GM06990 (cell line): ENCODE measurements around the gene PIGB.

Source experiments
- DNase-seq: peaks from one replicate; pipeline ENCODE4 v3.0.0-alpha.2; 2011; ENCODE audit not compliant: insufficient read length; ENCODE audit errors: extremely low read depth
- H3K27me3 ChIP-seq: replicated peaks from 2 replicates; pipeline ENCODE4 v1.6.0; 2011; ENCODE audit warnings: low read length; ENCODE audit not compliant: control insufficient read depth, insufficient read depth
- H3K36me3 ChIP-seq: 2 replicates; pipeline ENCODE4 v1.5.1; 2011; ENCODE audit warnings: low read length; ENCODE audit not compliant: control insufficient read depth, insufficient read depth
- H3K4me3 ChIP-seq: replicated peaks from 2 replicates; pipeline ENCODE4 v1.5.1; 2011; ENCODE audit warnings: low read depth, mild to moderate bottlenecking, control low read depth, low read length
- TF ChIP-seq, protein P1 (sequence below): IDR thresholded peaks from 2 replicates; pipeline ENCODE4 v1.5.1; 2011; ENCODE audit warnings: low read length, control low read depth, mild to moderate bottlenecking, inconsistent platforms; ENCODE audit not compliant: insufficient read depth, poor library complexity, severe bottlenecking

Gene PIGB

DNA sequence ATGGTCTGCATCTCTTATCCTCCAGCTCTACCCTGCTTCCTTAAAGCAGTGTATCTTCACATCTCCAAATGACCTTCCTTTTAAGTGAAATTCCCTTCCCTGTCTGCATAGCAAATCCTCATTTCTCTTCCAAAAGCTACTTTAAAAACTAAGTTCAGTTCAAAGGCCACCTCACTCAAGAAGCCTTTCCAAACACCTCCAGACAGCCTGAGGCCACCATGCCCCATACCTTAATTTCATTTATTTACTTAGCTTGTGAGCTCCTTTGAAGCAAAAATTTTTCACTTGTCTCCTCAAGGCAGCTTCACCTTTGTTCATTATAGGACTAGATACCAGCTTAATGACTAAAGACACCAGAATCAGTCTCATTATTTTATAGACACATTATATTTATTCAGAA, 39.4 kb downstream of the PIGB start:
- H3K36me3 ChIP-seq = no peaks in the 10 kb centered on the region
- no peaks in the 10 kb centered on the region for H3K27me3 ChIP-seq
- no peak overlapping the region for H3K4me3 ChIP-seq
- TF ChIP-seq, protein P1, sequence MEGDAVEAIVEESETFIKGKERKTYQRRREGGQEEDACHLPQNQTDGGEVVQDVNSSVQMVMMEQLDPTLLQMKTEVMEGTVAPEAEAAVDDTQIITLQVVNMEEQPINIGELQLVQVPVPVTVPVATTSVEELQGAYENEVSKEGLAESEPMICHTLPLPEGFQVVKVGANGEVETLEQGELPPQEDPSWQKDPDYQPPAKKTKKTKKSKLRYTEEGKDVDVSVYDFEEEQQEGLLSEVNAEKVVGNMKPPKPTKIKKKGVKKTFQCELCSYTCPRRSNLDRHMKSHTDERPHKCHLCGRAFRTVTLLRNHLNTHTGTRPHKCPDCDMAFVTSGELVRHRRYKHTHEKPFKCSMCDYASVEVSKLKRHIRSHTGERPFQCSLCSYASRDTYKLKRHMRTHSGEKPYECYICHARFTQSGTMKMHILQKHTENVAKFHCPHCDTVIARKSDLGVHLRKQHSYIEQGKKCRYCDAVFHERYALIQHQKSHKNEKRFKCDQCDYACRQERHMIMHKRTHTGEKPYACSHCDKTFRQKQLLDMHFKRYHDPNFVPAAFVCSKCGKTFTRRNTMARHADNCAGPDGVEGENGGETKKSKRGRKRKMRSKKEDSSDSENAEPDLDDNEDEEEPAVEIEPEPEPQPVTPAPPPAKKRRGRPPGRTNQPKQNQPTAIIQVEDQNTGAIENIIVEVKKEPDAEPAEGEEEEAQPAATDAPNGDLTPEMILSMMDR = no peak
- no peak for DNase-seq

DNA sequence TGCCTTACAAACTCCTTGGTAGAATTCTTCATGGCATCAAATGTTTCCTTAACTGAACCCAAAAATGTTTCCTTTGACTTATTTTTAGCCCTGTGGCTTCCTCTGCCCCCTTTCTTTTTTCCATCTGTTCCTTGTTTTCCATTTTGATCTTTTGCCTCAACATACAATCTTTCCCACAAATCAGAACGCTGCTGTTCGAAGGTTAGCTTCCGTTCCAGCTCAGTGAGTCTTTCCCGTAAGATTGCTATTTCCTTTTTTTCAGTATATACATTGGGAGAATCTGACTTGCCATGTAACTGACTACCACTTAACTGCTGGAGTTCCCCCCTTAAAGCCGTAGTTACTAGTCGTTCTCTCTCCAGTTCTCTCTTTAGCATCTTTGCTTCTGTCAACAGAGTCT, 41.2 kb downstream of the PIGB start:
- Histone ChIP-seq H3K36me3 (no peaks in the 10 kb centered on the region), H3K27me3 (no peaks in the 10 kb centered on the region), H3K4me3 (no peak overlapping the region)
- no peak for DNase-seq
- TF ChIP-seq, protein P1 = no peak

DNA sequence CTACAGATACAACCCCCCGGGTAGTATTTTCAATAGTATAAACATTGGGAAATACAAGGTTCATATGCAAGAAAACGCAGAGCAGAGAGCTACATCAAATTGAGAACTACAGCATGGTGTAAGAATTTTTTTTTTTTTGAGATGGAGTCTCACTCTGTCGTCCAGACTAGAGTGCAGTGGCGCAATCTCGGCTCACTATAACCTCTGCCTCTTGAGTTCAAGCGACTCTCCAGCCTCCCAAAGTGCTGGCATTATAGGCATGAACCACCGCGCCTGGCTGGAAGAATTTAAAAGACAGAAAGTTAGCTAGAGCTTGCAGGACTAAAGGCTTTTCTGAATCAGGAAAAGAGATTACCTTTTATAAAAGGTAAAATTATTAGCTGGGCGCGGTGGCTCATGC, 42.0 kb downstream of the PIGB start:
- no peaks in the 10 kb centered on the region for H3K27me3 ChIP-seq
- no peak for DNase-seq
- no peaks in the 10 kb centered on the region for H3K36me3 ChIP-seq
- TF ChIP-seq, protein P1 = no peak
- no peak overlapping the region for H3K4me3 ChIP-seq

- no peak for DNase-seq
- Histone ChIP-seq H3K27me3 (no peaks in the 10 kb centered on the region), H3K36me3 (no peaks in the 10 kb centered on the region), H3K4me3 (no peak overlapping the region)
- TF ChIP-seq, protein P1 = no peak
These were observed 43.6 kb downstream of the PIGB start for GRCh38 chr15:55362641-55363040.

- no peaks in the 10 kb centered on the region for H3K36me3 ChIP-seq
- DNase-seq = no peak
- TF ChIP-seq, protein P1 = no peak
- no peaks in the 10 kb centered on the region for H3K27me3 ChIP-seq
- no peak overlapping the region for H3K4me3 ChIP-seq
These were observed 48.0 kb downstream of the PIGB start for GRCh38 chr15:55366981-55367380.
